Measurements from ENCODE around the gene MCOLN1.
A peak's percentile ranks its signal among the peaks of the same experiment; 100 is the strongest.

The MCOLN1 gene

DNA sequence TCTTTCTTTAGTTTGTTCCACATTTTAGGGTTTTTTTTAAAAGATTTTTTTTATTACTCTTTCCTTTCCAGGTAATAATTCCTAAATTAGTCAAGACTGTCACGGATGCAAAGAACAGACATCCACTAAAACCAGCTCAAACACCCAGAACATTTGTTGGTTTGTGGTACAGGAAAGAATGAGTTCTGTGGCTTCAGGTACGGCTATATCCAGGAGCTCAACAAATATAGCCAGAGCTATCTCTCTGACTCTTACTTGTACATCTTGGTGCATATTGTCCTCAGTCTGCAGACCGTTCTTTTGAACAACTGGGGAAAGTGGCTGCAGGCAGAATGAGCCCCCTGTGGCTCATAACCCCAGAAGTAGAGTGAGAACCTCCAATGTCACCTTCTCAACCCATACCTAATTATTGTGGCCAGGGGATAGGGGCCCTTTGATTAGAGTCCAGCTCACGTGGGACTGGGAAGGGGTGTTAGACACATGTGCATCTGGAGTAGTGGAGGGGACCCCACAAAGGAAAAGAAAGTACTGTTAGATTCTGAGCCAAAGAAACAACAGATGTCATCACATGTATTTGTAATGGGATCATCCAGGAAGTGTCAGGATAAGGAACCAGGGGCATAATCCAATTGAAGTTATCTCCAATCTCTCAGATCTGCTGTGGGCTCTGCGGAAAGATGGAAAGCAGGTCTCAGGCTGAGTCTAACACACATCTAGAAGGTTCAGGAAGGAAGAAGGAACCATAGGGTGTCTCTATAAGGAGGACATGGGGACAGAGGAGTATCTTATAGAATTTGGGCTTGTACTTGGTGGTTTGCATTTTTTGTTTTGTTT lies 8.4 kb upstream of the MCOLN1 start:
- no peak for DNase-seq (ENCODE audit: extremely low read depth, low read depth)
- TF ChIP-seq, protein P1, sequence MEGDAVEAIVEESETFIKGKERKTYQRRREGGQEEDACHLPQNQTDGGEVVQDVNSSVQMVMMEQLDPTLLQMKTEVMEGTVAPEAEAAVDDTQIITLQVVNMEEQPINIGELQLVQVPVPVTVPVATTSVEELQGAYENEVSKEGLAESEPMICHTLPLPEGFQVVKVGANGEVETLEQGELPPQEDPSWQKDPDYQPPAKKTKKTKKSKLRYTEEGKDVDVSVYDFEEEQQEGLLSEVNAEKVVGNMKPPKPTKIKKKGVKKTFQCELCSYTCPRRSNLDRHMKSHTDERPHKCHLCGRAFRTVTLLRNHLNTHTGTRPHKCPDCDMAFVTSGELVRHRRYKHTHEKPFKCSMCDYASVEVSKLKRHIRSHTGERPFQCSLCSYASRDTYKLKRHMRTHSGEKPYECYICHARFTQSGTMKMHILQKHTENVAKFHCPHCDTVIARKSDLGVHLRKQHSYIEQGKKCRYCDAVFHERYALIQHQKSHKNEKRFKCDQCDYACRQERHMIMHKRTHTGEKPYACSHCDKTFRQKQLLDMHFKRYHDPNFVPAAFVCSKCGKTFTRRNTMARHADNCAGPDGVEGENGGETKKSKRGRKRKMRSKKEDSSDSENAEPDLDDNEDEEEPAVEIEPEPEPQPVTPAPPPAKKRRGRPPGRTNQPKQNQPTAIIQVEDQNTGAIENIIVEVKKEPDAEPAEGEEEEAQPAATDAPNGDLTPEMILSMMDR (IDR thresholded peaks at IDR 0.05; ENCODE audit: low read depth, low read length) = no peak

- DNase-seq (ENCODE audit: extremely low read depth, low read depth) = no peak
- TF ChIP-seq, protein P1 (IDR thresholded peaks at IDR 0.05; ENCODE audit: low read depth, low read length) = no peak
Measured at GRCh38 chr19:7515110-7515644, 7.2 kb upstream of the MCOLN1 start.

GRCh38 chr19:7515645-7516151 lies 6.7 kb upstream of the MCOLN1 start, which contains the start of gene ZNF358:
ZNF358 (plus strand) TSS chr19:7516103; CDS start chr19:7519243, 3,140 bp downstream.
- peak; percentile 45 for DNase-seq (ENCODE audit: extremely low read depth, low read depth)
- TF ChIP-seq, protein P1 (IDR thresholded peaks at IDR 0.05; ENCODE audit: low read depth, low read length) = no peak

DNA sequence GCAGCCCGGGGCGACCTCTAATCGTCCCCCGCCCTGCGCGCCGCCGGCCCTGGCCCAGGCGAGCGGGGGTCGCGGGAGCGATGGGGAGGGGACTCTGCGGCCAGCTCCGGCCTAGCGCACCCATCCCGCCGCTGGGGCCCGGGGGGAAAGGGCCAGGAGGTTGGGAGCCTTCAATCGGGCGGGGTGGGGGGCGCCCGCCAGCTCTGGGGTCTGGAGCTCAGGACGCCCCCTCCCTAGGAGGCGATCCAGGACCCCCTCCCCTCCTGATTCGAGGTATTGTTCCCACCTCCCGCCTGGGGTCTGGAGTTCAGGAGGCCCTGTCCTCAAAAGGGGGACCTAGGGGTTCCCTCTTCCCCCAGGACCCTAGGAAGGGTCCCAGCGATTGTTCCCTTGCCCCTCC lies 6.1 kb upstream of the MCOLN1 start:
- DNase-seq (ENCODE audit: extremely low read depth, low read depth) = no peak
- TF ChIP-seq, protein P1 (IDR thresholded peaks at IDR 0.05; ENCODE audit: low read depth, low read length) = no peak

GRCh38 chr19:7516878-7517277 lies 5.5 kb upstream of the MCOLN1 start:
- TF ChIP-seq, protein P1 (IDR thresholded peaks at IDR 0.05; ENCODE audit: low read depth, low read length) = no peak
- no peak for DNase-seq (ENCODE audit: extremely low read depth, low read depth)

- DNase-seq (ENCODE audit: extremely low read depth, low read depth) = no peak
- TF ChIP-seq, protein P1 (IDR thresholded peaks at IDR 0.05; ENCODE audit: low read depth, low read length) = no peak
Measured at GRCh38 chr19:7519361-7520130, 2.9 kb upstream of the MCOLN1 start.
